GM19452 (cell line): ENCODE measurements around the gene MECP2.
"Not testable (repeated sequence)": the region's sequence is repeated elsewhere in the genome, so short reads cannot be mapped to it uniquely, and the experiment has no call there.

Source experiments
- ATAC-seq: cut with Tn5 transposase; IDR thresholded peaks from one replicate; pipeline ENCODE4 v1.9.1; 2021; ENCODE audit not compliant: unreplicated experiment

The MECP2 gene

DNA sequence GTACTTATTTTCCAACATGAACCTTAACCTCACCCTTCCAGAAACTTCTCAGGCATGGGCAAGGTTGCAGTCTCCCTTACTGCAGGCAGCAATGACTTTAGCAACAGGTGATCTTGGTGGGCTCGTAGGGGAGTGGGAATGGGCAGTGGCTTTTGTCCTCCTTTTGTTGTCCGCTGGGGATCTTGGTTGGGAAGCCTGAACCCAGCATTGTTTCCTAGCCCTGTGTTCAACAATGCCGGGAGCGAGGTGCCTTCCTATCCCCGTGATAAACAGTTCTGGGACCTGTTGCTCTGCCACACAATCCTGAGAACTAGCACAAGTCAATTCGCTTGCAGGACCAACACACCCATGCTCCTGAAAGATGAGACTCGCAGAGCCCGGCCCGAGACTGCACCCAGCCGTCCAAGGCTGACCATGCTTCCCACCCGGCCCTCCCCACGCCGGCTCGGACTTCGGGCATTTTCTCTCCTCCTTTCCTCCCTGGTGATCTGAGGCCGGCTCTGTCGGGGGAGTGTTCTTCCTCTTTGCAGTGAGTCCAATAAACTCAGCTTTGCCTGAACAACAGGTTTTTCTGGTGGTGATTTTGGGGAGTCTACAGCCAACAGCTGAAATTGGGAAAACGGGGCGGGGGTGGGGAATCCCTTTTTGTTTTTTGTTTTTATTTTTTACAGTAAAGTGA is 98.0 kb downstream of the MECP2 start:
- ATAC-seq: no peak

DNA sequence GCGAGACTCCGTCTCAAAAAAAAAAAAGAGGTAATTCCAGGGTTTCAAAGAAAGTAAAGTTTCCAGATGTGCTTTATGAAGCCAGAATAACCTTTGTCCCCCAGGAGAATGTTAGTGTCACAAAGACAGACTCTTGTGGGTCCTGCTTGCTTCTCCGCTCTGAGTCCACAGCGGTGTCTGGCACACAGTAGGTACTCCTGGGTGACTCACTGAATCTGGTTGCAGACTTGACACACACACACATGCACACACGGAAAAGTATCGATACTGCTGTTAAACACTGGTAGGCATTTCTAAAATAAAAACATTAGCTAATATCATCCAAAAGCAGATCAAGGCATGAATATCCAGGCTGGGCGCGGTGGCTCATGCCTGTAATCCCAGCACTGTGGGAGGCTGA is 102.0 kb downstream of the MECP2 start:
- ATAC-seq: no peak

DNA sequence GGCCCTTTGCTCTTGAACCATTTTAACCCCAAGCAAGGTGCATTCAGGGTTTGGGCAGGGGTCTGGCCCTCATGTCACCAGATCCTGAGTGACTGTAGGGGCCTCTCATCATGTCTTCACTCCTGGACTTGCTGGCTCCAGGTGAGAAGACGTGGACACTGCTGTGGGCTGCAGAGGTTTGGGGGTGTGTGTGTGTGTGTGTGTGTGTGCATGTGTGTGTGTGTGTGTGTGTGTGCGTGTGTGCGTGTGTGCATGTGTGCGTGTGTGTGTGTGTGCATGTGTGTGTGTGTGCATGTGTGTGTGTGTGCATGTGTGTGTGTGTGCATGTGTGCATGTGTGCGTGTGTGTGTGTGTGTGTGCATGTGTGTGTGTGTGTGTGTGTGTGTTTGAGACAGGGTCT is 103.1 kb downstream of the MECP2 start:
- ATAC-seq: not testable (repeated sequence)

DNA sequence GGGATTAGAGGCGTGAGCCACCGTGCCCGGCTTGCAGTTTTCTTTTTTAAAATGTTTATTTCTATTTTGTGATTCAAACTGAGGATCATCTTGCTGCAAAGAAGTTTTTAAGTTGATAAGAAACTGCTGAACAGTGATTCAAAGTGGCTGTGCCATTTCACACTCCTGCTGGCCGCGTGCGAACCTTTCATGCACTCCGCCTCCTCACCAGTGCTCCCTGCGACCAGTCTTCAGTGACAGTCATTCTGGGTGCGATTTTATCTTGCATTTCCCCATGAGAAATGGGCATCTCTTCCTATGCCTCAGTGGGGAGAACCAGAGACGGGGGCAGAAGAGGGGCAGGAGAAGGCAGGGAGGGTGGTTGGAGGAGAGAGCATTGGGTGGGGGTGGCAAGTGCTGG is 103.5 kb downstream of the MECP2 start:
- no peak for ATAC-seq

DNA sequence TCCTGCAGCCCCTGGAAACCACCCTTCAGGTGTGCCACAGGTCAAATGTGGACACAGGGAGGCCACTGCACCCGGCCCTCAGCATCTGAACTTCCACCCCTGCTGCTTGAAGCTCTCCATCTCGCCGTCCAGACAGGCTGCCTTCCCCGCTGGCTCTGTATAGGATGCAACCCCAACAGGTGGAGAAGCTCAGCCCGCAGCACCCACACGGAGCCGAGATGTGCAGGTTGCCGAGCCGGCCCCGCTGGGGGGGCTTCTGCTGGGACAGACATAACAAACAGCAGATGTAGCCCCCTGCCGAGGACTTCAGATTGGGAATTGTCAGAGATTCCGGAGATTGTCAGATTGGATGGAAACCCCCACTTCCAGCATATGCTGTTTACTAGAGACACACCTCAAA is 104.4 kb downstream of the MECP2 start:
- no peak for ATAC-seq

DNA sequence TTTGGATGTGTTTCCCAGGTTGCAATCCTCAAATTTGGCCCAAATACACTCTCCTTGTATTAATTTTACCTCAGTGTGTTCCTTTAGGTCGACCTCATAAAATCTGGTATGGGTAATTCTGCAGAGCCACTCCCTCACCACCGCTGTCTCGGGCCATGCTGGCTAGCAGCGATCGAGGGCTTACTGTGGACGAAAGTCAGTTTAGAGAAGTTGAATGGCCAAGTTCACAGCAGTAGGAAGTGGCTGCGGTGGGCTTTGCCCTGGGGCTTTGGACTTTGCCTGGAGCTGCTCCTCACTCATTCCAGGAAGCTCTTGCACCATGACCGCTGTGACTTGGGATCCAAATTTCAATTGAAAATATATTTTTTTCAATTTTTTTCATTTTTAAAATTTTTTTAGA is 105.3 kb downstream of the MECP2 start:
- no peak for ATAC-seq

DNA sequence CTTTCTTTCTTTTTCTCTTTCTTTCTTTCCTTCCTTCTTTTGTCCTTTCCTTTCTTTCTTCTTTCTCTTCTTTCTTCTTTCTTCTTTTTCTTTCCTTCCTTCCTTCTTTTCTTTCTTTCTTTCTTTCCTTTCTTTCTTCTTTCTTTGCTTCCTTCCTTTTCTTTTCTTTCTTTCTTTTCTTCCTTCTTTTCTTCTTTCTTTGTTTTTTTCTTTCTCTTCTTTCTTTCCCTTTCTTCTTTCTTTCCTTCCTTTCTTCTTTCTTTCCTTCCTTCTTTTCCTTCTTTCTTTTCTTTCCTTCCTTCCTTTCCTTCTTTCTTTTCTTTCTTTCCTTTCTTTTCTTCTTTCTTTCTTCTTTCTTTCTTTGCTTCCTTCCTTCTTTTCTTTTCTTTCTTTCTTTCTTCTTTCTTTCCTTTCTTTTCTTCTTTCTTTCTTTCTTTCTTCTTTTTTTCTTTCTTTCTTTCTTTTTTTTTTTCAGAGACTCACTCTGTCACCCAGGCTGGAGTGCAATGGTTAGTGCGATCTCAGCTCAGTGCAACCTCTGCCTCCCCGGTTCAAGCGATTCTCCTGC is 106.4 kb downstream of the MECP2 start:
- ATAC-seq: no peak

DNA sequence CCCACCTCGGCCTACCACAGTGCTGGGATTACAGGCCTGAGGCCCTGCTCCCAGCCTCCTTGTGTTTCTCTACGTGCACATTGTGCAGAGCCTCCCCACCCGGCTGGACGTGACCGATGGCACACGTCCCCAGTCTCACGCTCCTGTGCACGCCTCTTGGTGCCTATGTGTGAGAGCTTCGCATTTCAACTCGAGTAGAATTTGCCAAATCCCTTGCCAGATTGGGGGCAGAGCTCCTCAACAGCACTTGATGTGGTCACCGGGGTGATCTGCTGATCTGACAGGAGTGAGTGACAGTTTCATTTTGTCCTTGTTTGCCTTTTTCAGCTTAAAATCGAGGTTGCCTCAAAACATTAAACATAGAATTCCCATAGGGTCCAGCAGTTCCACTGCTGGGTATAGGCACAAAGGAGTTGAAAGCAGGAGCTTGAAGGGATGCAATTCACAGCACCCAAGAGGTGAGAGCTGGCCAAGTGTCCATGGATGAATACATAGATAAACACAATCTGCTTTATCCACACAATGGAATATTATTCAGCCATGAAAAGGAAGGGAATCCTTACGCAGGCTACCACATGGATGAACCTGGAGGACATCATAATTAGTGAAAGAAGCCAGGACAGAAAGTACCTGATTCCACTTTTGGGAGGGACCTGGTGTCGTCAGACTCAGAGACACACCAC is 107.4 kb downstream of the MECP2 start:
- no peak for ATAC-seq

DNA sequence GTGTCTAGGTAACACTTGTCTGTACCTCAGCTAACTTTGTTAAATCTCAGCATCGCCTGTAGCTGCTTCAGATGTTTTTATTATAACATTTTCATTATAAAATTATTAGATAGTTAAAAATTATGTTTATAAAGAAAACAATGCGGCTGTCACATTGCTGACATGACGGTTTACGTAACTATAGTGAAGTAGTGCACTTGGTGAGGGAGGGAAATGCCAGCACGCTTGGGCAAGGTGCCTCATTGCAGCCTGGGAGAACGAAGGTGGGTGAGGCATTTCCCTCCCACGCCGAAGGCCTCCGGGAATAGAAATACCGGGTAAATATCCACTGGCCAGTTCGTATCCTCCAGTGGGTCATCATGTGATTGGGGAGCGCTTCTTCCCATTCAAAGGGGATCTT is 109.0 kb downstream of the MECP2 start:
- ATAC-seq: no peak

DNA sequence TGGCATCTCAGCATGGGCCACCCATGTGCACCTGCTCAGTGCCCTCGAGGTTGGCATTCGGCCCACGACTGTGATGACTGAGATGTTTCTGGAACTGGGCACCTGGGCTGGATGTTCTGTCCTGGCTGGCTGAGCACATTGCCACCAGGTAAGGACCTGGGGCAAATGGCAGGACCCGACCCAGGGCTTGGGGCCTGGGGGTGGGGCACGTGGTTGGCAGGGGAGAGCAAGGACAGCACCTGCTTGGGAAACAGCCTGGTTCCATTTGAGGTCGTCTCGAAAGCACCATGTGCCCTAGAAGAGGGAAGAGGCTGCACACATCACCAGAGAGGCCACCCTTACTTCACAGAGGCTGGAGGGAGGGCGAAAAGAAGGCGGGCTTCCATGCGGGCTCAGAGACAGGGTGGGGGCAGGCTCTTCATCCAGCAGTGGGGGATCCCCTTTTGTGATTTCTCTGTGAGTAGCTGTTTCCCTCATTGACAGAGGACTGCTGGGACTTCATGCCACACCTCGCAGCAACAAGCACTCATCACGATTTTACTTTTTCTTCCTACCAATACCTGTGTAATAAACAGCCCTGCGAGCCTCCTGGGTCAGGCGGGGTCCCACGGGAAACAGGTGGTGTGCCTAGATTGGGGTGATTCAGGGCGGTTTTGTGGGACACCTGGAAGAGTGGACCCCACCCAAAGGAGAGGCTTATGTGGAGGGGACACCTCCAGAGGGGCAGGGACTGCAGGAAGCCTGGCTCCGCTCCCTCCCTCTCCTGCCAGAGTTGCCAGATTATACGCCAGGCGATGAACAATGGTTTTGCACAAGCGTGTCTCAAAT is 113.0 kb downstream of the MECP2 start:
- ATAC-seq: no peak

DNA sequence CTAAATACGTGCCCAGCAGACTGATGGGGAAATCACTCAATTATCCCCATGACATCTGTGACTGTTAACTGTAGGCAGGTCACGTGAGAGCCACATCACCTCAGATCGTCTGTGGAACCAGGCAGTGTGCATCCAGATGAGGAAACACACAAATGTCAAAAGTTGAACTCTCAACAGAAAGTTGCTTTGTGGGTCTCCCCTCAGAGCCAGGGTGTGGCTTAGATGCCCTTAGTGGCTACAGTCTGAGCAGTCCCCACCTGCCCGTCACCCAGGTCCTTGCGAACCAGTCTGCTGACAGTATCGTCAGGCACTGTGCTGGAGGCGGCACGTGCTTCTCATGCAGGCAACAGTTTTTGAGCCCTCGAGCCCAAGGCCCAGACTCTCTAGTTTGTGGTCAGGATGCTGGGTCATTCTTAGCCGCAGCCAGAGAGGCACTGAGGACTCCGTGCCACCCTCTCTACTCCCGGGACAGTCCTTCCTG is 114.2 kb downstream of the MECP2 start:
- ATAC-seq: no peak

DNA sequence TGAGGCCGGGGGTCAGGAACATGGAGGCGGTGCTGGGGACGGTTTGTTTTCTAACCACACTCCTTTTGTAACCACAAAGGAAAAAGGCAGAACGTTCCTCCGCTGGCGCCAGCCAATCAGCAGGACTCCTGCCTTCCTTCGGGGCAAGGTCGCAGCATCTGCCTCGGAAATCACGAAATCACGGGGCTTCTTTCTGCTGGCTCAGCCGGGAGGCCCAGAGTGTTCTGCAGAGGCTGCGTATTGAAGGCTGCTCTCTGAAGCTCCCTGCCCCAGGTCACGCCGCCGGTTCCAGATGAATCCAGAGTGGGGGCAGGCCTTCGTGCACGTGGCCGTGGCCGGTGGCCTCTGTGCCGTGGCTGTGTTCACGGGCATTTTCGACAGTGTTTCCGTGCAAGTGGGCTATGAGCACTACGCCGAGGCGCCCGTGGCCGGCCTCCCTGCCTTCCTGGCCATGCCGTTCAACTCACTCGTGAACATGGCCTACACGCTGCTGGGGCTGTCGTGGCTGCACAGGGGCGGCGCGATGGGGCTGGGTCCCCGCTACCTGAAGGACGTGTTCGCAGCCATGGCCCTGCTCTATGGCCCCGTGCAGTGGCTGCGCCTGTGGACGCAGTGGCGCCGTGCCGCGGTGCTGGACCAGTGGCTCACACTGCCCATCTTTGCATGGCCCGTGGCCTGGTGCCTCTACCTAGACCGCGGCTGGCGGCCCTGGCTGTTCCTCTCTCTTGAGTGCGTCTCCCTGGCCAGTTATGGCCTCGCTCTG is 115.6 kb downstream of the MECP2 start:
- no peak for ATAC-seq

DNA sequence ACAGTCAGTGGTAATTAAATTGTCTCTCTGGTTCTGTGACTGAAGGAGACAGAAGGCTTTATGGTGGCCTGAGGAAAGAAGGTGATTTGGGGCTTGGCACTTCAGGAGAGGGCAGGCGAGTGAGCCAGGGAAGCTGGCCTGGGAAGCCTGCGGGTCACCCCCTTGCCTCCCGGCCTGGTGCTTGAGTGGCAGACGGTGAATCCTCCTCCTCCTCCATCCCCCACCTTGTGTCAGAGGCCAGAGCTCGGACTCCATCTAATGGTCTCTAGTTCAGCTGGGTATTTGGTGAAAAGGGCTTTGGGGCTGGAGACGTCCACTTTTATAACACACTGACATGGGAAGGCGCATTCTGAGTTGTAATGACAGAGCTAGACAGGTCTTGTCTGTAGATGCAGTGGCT is 116.3 kb downstream of the MECP2 start:
- ATAC-seq: no peak

DNA sequence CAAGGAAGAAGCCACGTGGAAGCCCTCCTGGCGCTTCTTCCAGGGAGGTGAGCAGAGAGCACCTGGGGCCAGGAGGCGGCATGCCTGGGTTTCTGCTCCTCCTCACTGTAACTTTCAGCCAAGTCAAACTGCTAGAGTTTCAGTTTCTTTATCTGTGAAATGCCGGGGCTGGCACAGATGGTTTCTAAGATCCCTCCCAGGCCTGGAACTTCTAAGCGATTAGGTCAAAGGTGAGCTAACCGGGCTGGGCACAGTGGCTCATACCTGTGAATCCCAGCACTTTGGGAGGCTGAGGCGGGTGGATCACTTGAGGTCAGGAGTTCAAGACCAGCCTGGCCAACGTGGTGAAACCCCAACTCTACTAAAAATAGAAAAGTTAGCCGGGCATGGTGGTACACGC is 117.1 kb downstream of the MECP2 start:
- not testable (repeated sequence) for ATAC-seq

DNA sequence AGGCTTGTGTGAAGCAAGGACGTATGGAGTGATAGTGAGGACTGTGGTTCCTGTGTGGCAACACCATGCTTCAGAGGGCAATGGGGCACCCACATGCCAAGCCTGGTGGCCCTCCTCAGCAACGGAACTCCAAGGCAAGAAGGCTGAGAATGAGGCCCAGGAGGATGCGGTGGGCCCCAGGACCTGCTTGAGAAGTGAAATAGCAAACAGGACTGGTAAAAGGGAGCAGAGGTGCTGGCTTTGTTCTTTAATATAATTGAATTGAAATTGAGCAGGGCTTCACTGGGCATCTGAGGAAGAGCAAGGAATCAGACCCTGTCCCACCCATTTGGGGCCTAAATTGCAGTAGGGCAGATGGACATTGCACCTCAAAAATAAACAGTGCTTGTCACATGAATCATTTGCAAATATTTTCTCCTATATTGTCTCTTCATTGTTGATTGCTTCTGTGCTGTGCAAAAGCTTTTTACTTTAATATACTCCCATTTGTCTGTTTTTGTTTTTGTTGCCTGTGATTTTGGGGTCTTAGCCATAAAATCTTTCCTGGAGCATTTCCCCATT is 122.7 kb downstream of the MECP2 start:
- no peak for ATAC-seq

DNA sequence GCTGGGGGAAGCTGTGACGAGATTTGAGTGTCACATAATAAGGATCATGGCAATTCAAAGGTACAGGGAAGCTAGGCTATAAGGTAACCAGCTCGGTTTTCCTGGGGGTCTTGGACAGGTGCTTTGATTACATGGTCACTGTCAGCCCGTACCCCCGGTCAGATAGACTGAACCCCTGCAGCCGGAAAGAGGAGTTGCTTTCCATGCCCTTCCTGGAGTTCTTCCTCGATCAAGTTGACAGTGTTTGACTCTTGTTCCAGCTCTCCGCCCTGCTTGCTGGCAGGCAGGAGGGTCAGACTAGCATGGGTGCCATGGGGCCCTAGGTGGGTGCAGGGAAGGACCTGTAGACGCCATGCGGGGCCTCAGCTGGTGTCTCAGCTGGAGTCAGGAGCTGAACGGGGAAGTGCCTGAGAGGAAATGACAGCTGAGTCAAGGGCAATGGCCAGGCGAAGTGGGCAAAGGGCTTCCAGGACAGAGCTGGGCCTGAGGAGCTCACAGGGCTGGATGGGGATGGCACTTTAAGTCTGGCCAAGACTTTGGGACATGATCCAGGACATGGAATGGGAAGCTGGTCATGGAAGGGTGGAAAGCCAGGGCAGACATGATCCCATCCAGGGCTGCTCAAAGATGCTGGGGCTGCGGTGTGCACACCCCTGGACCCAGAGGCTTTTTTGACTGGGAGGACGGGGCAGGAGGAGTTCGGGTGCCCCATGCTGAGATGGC is 123.4 kb downstream of the MECP2 start:
- ATAC-seq: no peak

DNA sequence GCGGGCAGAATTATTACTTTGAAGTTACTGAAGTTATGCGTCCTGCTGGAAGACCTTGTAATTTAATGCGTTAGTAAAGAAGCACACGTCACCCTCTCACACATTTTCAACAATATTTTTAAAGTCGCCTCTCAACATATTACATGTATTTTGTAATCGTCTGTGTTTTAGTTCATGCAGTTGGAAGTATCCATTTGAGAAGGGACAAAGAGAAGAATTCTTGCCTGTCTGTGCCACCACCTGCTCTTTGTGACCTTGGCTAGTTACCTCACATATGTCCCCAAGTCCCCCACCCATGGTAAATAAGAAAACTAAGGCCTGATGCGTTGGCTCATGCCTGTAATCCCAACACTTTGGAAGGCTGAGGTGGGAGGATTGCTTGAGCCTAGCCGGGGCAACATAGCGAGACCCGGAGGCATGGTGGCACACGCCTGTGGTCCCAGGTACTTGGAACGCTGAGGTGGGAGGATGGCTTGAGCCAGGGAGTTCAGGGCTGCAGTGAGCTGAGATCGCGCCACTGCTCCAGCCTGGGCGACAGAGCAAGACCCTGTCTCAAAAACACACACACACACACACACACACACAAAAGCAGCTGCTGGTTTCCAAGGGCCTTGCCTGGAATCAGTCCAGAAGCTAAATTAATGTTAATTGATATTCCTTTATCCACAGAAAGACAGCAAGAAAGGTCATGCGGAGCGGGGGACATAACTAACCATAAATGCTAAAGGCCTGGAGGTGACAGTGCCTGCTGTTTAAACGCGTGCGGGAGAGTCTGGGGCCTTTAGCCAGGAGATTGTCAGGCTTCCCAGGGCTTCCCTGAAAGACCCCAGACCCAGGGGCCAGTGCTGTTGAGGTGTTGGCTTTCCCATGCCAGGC is 124.2 kb downstream of the MECP2 start:
- ATAC-seq: no peak

DNA sequence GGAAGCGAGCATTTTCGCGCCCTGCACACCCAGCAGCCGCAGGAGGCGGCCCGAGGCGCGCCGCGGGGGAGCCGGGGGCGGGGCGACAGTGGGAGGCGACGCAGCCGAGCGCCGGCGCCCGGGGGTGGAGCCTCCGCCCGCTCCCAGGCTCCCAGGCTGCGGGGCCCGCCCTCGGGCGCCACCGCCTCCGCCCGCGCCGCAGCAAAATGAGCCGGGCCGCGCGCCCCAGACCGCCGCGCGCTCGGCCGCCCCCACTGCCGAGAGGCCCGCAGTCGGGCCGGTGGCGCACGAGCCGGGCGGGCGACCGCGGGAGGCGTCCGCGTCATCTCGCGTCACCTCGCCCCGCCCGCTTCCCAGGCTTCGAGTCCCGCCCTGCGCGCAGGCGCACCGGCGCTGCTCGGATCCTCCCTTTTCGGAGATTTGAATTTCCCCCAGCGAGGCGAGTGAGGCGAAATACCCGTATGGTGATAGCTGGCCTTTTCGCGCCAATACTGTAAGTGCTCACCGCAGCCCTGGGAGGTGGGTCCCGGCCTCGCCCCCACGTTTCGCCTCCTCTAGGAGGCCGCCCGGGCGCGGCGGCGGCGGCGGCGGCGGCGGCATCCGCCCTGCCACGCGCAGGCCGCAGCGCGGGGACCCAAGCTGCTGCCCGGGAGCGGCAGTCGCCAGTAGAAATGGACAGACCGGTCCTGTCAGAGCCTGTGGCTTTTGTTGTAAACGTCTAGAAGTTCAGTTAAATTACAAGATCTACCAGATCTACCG is 125.0 kb downstream of the MECP2 start, which contains the start of gene TMEM187:
TMEM187 (plus strand) TSS at position 387 of the 759 bp plus-strand sequence. CDS start 9,309 bp downstream, outside the sequence.
- ATAC-seq: peak; percentile 51
